ENCODE data around the gene RAPGEF5.

RAPGEF5 gene

DNA sequence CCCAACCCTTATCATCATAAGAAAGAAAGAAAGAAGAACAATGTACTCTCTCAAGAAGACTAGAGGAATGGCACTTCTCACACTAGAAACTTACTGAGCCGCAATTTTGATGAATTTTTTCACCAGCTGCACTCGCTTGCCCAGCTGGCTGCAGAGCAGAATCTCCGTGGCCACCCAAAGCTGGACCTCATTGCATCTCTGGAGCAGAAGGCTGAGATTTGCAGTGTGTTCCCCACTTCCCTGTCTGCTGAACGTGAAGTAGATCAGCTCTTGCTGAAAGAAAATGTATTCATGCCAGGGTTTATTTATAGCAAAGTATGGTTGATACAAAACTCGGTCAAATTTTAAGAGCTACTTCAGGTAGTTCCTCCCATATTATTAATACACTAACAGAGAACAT, 212.0 kb downstream of the RAPGEF5 start:
- no peaks in the 10 kb centered on the region for H3K9me3 ChIP-seq (ENCODE audit: control insufficient read depth in 1 of 2, low read length in 2 of 2)

DNA sequence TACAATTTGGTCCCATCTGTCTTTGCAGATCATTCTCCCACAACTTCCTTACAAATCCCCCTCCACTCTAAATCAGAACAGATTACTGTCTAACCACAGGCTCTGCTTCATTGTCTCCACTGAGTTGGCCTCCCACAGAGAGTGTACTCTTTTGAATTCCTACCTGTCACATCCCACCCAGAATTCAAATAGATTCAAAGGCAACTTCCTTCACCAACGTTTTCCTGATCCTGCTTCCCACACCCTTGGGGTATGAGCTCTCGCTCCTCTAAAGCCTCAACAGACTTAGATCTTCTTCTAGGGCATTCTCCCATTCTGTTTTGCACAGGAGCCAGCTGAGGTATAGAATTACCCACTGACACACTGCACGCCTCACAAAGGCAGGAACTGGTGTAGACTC, 213.5 kb downstream of the RAPGEF5 start:
- Histone ChIP-seq H3K4me3 (ENCODE audit: low read depth in 1 of 2, low read length in 2 of 2) (no peak overlapping the region), H3K27me3 (ENCODE audit: low read depth, low read length) (no peaks in the 10 kb centered on the region), H3K36me3 (ENCODE audit: control insufficient read depth in 1 of 2, insufficient read depth in 2 of 2, low read length in 2 of 2) (peaks cover 4 to 10% of the 10 kb centered on the region in 2 donors), H3K4me1 (ENCODE audit: control insufficient read depth in 1 of 2, insufficient read depth in 2 of 2, low read length in 2 of 2) (peaks cover 0 to 5% of the 10 kb centered on the region in 2 donors), H3K27ac (ENCODE audit: low read length) (no peak overlapping the region), H3K9me3 (ENCODE audit: control insufficient read depth in 1 of 2, low read length in 2 of 2) (no peaks in the 10 kb centered on the region)

More for the DNA sequence above, 212.0 kb downstream of the RAPGEF5 start:
- Histone ChIP-seq H3K27me3 (ENCODE audit: low read depth, low read length) (no peaks in the 10 kb centered on the region), H3K4me3 (ENCODE audit: low read depth in 1 of 2, low read length in 2 of 2) (no peak overlapping the region), H3K27ac (ENCODE audit: low read length) (no peak overlapping the region), H3K36me3 (ENCODE audit: control insufficient read depth in 1 of 2, insufficient read depth in 2 of 2, low read length in 2 of 2) (peaks cover 0 to 4% of the 10 kb centered on the region in 2 donors), H3K4me1 (ENCODE audit: control insufficient read depth in 1 of 2, insufficient read depth in 2 of 2, low read length in 2 of 2) (peaks cover 0 to 5% of the 10 kb centered on the region in 2 donors)

DNA sequence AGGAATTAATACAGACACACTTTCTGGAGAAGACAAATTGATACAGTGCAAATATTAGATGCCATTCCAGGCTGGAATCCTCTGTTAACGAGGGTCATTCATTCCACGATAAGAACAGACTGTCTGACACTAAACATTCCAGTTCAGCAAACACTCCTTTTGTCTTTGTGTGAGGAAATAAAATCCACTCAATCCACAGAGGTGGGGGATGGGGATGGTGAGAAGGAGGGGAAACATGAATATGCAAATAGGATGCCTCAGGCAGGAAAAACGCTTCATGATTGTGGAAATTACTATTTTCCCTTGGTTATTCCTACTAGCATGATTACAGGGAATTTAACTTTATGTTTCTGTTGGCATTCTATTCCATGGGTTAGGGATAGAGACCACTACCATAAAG, 214.4 kb downstream of the RAPGEF5 start:
- Histone ChIP-seq H3K27ac (ENCODE audit: low read length) (no peak overlapping the region), H3K9me3 (ENCODE audit: control insufficient read depth in 1 of 2, low read length in 2 of 2) (no peaks in the 10 kb centered on the region), H3K4me3 (ENCODE audit: low read depth in 1 of 2, low read length in 2 of 2) (no peak overlapping the region), H3K27me3 (ENCODE audit: low read depth, low read length) (no peaks in the 10 kb centered on the region), H3K4me1 (ENCODE audit: control insufficient read depth in 1 of 2, insufficient read depth in 2 of 2, low read length in 2 of 2) (peaks cover 0 to 5% of the 10 kb centered on the region in 2 donors), H3K36me3 (ENCODE audit: control insufficient read depth in 1 of 2, insufficient read depth in 2 of 2, low read length in 2 of 2) (peaks cover 9 to 15% of the 10 kb centered on the region in 2 donors)

DNA sequence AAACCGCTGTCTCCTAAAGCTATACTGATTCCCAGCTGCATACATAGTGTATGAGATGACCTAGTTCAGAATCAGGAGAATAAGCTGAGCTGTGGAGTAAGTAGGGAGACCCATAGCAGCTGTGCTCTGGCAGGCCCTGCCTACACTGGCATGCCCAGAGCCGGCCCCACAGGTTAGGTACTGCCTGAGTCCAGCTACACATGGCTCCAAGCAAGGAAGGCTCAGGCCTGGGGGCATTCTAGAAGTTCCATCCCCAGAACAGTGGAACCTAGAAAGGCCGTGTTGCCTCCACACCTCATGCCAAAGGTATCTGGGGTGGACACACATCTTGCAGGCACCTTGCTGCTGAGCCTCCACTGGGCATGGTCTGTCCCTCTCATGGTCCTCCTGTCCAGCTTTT, 215.6 kb downstream of the RAPGEF5 start:
- no peaks in the 10 kb centered on the region for H3K9me3 ChIP-seq (ENCODE audit: control insufficient read depth in 1 of 2, low read length in 2 of 2)
- H3K27ac ChIP-seq (ENCODE audit: low read length), result no peak overlapping the region
- H3K4me3 ChIP-seq (ENCODE audit: low read depth in 1 of 2, low read length in 2 of 2), result no peak overlapping the region
- H3K27me3 ChIP-seq (ENCODE audit: low read depth, low read length), result no peaks in the 10 kb centered on the region
- no peaks in the 10 kb centered on the region for H3K4me1 ChIP-seq (ENCODE audit: control insufficient read depth in 1 of 2, insufficient read depth in 2 of 2, low read length in 2 of 2)
- H3K36me3 ChIP-seq (ENCODE audit: control insufficient read depth in 1 of 2, insufficient read depth in 2 of 2, low read length in 2 of 2), result peaks cover 9 to 15% of the 10 kb centered on the region in 2 donors

DNA sequence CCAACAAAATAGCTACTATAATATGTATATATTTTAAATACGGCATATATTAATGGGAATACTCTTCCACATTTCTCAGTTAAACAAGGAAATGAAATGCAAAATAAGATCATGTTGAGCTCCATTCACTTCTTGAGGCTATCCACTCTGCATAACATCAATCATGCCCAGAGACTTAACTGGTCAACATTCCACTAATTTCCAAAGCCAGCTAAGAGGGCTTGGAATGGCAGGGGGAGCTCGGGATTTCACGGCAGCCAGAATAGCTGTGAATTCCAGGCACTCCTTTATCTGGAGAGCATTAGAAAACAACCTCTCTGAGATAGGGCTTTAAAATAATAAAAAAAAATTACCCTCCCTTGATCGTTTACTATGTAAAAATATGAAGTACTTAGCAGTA, 216.4 kb downstream of the RAPGEF5 start:
- Histone ChIP-seq H3K9me3 (ENCODE audit: control insufficient read depth in 1 of 2, low read length in 2 of 2) (no peaks in the 10 kb centered on the region), H3K36me3 (ENCODE audit: control insufficient read depth in 1 of 2, insufficient read depth in 2 of 2, low read length in 2 of 2) (peaks cover 9 to 15% of the 10 kb centered on the region in 2 donors), H3K27ac (ENCODE audit: low read length) (no peak overlapping the region)

GRCh38 chr7:22138886-22139285, 218.1 kb downstream of the RAPGEF5 start:
- no peak overlapping the region for H3K4me3 ChIP-seq (ENCODE audit: low read depth in 1 of 2, low read length in 2 of 2)
- no peaks in the 10 kb centered on the region for H3K27me3 ChIP-seq (ENCODE audit: low read depth, low read length)
- no peak overlapping the region for H3K27ac ChIP-seq (ENCODE audit: low read length)
- H3K9me3 ChIP-seq (ENCODE audit: control insufficient read depth in 1 of 2, low read length in 2 of 2), result no peaks in the 10 kb centered on the region
- peaks cover 9 to 15% of the 10 kb centered on the region in 2 donors for H3K36me3 ChIP-seq (ENCODE audit: control insufficient read depth in 1 of 2, insufficient read depth in 2 of 2, low read length in 2 of 2)
- no peaks in the 10 kb centered on the region for H3K4me1 ChIP-seq (ENCODE audit: control insufficient read depth in 1 of 2, insufficient read depth in 2 of 2, low read length in 2 of 2)

More for the DNA sequence above, 216.4 kb downstream of the RAPGEF5 start:
- no peak overlapping the region for H3K4me3 ChIP-seq (ENCODE audit: low read depth in 1 of 2, low read length in 2 of 2)
- H3K4me1 ChIP-seq (ENCODE audit: control insufficient read depth in 1 of 2, insufficient read depth in 2 of 2, low read length in 2 of 2), result no peaks in the 10 kb centered on the region
- H3K27me3 ChIP-seq (ENCODE audit: low read depth, low read length), result no peaks in the 10 kb centered on the region

GRCh38 chr7:22138106-22138505, 218.8 kb downstream of the RAPGEF5 start:
- Histone ChIP-seq H3K9me3 (ENCODE audit: control insufficient read depth in 1 of 2, low read length in 2 of 2) (no peaks in the 10 kb centered on the region), H3K4me1 (ENCODE audit: control insufficient read depth in 1 of 2, insufficient read depth in 2 of 2, low read length in 2 of 2) (no peaks in the 10 kb centered on the region), H3K27ac (ENCODE audit: low read length) (no peak overlapping the region), H3K4me3 (ENCODE audit: low read depth in 1 of 2, low read length in 2 of 2) (no peak overlapping the region), H3K27me3 (ENCODE audit: low read depth, low read length) (no peaks in the 10 kb centered on the region), H3K36me3 (ENCODE audit: control insufficient read depth in 1 of 2, insufficient read depth in 2 of 2, low read length in 2 of 2) (peaks cover 9 to 15% of the 10 kb centered on the region in 2 donors)

GRCh38 chr7:22137466-22137865, 219.5 kb downstream of the RAPGEF5 start:
- no peak overlapping the region for H3K27ac ChIP-seq (ENCODE audit: low read length)

DNA sequence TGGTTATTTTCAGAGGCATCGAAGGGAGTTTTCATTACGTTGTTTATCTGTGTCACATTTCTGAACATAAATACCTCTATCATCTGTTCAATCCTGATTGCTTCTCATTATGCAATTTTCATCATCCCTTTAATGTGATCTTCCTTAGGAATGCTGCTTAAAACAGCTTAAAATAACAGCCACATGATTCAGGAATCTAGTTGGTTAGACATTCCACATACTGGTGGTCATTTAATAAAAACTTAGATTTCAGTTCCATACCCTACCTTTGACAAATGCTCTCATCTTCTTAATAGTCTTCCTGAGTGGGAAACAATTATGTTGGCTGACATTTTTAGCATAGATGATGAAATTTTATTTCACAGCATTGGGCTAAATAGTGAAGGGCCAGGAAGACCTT, 219.9 kb downstream of the RAPGEF5 start:
- no peaks in the 10 kb centered on the region for H3K4me1 ChIP-seq (ENCODE audit: control insufficient read depth in 1 of 2, insufficient read depth in 2 of 2, low read length in 2 of 2)
- no peak overlapping the region for H3K4me3 ChIP-seq (ENCODE audit: low read depth in 1 of 2, low read length in 2 of 2)
- H3K36me3 ChIP-seq (ENCODE audit: control insufficient read depth in 1 of 2, insufficient read depth in 2 of 2, low read length in 2 of 2), result peaks cover 9 to 15% of the 10 kb centered on the region in 2 donors
- H3K27ac ChIP-seq (ENCODE audit: low read length), result no peak overlapping the region
- no peaks in the 10 kb centered on the region for H3K27me3 ChIP-seq (ENCODE audit: low read depth, low read length)
- H3K9me3 ChIP-seq (ENCODE audit: control insufficient read depth in 1 of 2, low read length in 2 of 2), result no peaks in the 10 kb centered on the region

More at GRCh38 chr7:22137466-22137865, 219.5 kb downstream of the RAPGEF5 start:
- H3K4me3 ChIP-seq (ENCODE audit: low read depth in 1 of 2, low read length in 2 of 2), result no peak overlapping the region
- H3K9me3 ChIP-seq (ENCODE audit: control insufficient read depth in 1 of 2, low read length in 2 of 2), result no peaks in the 10 kb centered on the region
- peaks cover 9 to 15% of the 10 kb centered on the region in 2 donors for H3K36me3 ChIP-seq (ENCODE audit: control insufficient read depth in 1 of 2, insufficient read depth in 2 of 2, low read length in 2 of 2)
- H3K4me1 ChIP-seq (ENCODE audit: control insufficient read depth in 1 of 2, insufficient read depth in 2 of 2, low read length in 2 of 2), result no peaks in the 10 kb centered on the region
- no peaks in the 10 kb centered on the region for H3K27me3 ChIP-seq (ENCODE audit: low read depth, low read length)

GRCh38 chr7:22129819-22130580, 227.0 kb downstream of the RAPGEF5 start:
- Histone ChIP-seq H3K4me3 (ENCODE audit: low read depth in 1 of 2, low read length in 2 of 2) (no peak overlapping the region), H3K27ac (ENCODE audit: low read length) (no peak overlapping the region), H3K36me3 (ENCODE audit: control insufficient read depth in 1 of 2, insufficient read depth in 2 of 2, low read length in 2 of 2) (no peaks in the 10 kb centered on the region)

GRCh38 chr7:22129166-22129565, 227.8 kb downstream of the RAPGEF5 start:
- Histone ChIP-seq H3K9me3 (ENCODE audit: control insufficient read depth in 1 of 2, low read length in 2 of 2) (no peaks in the 10 kb centered on the region), H3K27me3 (ENCODE audit: low read depth, low read length) (no peaks in the 10 kb centered on the region), H3K27ac (ENCODE audit: low read length) (no peak overlapping the region), H3K36me3 (ENCODE audit: control insufficient read depth in 1 of 2, insufficient read depth in 2 of 2, low read length in 2 of 2) (no peaks in the 10 kb centered on the region), H3K4me1 (ENCODE audit: control insufficient read depth in 1 of 2, insufficient read depth in 2 of 2, low read length in 2 of 2) (no peaks in the 10 kb centered on the region), H3K4me3 (ENCODE audit: low read depth in 1 of 2, low read length in 2 of 2) (no peak overlapping the region)

More at GRCh38 chr7:22129819-22130580, 227.0 kb downstream of the RAPGEF5 start:
- Histone ChIP-seq H3K4me1 (ENCODE audit: control insufficient read depth in 1 of 2, insufficient read depth in 2 of 2, low read length in 2 of 2) (no peaks in the 10 kb centered on the region), H3K27me3 (ENCODE audit: low read depth, low read length) (no peaks in the 10 kb centered on the region), H3K9me3 (ENCODE audit: control insufficient read depth in 1 of 2, low read length in 2 of 2) (no peaks in the 10 kb centered on the region)

DNA sequence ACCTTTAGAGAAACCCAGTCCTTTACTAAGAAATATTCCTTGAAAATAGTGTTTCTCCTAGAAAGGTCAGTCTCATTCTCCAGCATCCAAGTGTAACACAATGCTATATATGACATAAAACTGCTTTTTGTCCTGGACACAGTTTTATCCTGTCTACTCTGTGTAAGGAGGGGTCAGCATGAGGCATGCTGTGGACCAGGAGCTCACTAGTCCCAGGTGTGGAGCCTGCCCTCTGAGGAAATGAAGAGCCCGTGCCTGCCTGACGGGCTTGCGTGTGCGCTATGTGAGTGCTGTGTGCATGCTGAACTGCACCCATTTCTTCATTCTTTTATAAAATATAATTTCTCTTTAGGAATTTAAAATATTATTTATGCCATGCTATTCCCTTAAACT, 228.4 kb downstream of the RAPGEF5 start:
- no peak overlapping the region for H3K27ac ChIP-seq (ENCODE audit: low read length)
- no peaks in the 10 kb centered on the region for H3K27me3 ChIP-seq (ENCODE audit: low read depth, low read length)
- no peaks in the 10 kb centered on the region for H3K4me1 ChIP-seq (ENCODE audit: control insufficient read depth in 1 of 2, insufficient read depth in 2 of 2, low read length in 2 of 2)
- H3K36me3 ChIP-seq (ENCODE audit: control insufficient read depth in 1 of 2, insufficient read depth in 2 of 2, low read length in 2 of 2), result no peaks in the 10 kb centered on the region
- no peaks in the 10 kb centered on the region for H3K9me3 ChIP-seq (ENCODE audit: control insufficient read depth in 1 of 2, low read length in 2 of 2)
- H3K4me3 ChIP-seq (ENCODE audit: low read depth in 1 of 2, low read length in 2 of 2), result no peak overlapping the region

Data from muscle layer of duodenum (tissue), 2 donors.